ENCODE data around the gene DHDH. TPM values are rescaled to one million over a fixed set of nuclear protein-coding genes. Genes with fewer than 3 reads are reported as not detected.

Gene DHDH
- total and polyA plus RNA-seq, 2 of the 13 experiments (the other 11 are each of a cell fraction or from before 2014, with no cell fraction given), result 0.13 to 0.91 TPM

DNA sequence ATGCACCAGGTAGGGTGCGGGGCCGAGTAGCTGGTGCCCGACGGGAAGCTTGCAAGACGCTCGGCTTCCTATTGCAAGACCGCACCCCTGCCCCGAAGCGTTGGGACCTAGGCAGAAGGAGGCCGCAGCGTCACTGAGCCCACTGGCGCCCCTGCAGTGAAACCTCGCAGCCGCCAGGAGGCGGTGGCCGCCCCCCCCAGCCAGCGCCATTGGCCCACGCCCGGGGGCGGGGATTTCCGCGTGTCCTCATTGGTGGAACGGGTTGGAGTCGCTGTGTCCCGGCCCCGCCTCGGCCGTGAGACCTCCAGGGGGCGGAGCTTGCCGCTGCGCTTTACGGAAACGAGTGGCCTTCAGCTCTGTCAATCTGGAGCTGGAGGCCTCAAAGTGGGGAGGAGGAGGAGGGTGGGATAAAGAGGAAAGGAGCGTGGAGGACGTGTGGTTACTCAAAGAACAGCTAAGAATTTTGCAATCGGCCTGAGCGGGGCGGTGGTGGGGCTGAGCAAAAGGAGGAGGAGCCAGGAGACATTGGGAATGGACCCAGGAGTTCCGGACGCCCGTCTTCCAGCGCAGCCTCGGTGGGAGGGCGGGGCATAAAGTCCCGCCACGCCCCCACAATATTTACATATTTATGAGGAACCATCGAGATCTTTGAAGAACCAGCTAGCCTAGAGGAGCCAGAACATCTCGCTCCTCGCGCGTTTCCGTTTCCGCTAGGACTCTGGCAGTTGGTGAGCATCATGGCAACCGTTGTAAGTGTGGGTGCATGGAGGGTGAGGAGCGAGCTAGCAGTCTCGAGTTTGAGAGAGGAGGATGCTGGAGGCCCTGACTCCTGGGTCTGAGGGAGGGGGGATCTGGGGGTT is 59.9 kb downstream of the DHDH start, which contains the start of the genes GYS1 and RUVBL2 (continued):
- TF ChIP-seq, protein P1, sequence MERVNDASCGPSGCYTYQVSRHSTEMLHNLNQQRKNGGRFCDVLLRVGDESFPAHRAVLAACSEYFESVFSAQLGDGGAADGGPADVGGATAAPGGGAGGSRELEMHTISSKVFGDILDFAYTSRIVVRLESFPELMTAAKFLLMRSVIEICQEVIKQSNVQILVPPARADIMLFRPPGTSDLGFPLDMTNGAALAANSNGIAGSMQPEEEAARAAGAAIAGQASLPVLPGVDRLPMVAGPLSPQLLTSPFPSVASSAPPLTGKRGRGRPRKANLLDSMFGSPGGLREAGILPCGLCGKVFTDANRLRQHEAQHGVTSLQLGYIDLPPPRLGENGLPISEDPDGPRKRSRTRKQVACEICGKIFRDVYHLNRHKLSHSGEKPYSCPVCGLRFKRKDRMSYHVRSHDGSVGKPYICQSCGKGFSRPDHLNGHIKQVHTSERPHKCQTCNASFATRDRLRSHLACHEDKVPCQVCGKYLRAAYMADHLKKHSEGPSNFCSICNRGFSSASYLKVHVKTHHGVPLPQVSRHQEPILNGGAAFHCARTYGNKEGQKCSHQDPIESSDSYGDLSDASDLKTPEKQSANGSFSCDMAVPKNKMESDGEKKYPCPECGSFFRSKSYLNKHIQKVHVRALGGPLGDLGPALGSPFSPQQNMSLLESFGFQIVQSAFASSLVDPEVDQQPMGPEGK (CRISPR knock-in tag; IDR thresholded peaks at IDR 0.05), result peak; percentile 64
- TF ChIP-seq, protein P2, sequence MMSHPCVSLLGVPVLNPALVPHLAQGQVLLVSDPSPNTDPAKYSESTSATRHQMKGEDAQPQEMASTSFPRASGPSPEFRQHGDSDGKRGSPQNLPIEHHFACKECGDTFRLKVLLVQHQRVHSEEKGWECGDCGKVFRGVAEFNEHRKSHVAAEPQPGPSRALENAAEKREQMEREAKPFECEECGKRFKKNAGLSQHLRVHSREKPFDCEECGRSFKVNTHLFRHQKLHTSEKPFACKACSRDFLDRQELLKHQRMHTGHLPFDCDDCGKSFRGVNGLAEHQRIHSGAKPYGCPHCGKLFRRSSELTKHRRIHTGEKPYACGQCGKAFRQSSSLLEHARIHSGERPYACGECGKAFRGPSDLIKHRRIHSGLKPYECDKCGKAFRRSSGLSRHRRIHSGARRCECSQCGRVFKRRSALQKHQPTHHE (CRISPR knock-in tag; IDR thresholded peaks at IDR 0.05; ENCODE audit: borderline replicate concordance), result peak; percentile 85
- TF ChIP-seq PHF8 (CRISPR knock-in tag; IDR thresholded peaks at IDR 0.05) (peak; percentile 60), TOPORS (CRISPR knock-in tag; IDR thresholded peaks at IDR 0.05) (no peak), MTF1 (CRISPR knock-in tag; IDR thresholded peaks at IDR 0.05) (no peak), REPIN1 (CRISPR knock-in tag; IDR thresholded peaks at IDR 0.05; ENCODE audit: borderline replicate concordance, low read depth) (no peak), ZNF569 (CRISPR knock-in tag; IDR thresholded peaks at IDR 0.05; ENCODE audit: borderline replicate concordance) (no peak), ZNF510 (CRISPR knock-in tag; IDR thresholded peaks at IDR 0.05; ENCODE audit: low read depth) (no peak), NCOR1 (IDR thresholded peaks at IDR 0.05; ENCODE audit: borderline replicate concordance, low read length) (peak; percentile 40; the same call in 1 of the 2 replicates), CHD4 (IDR thresholded peaks at IDR 0.05; ENCODE audit: borderline replicate concordance, low read length) (0 out of 2 replicates have a peak, but pooled peaks have one; percentile 56), NCOA1 (CRISPR knock-in tag; IDR thresholded peaks at IDR 0.05) (no peak), PRMT3 (CRISPR knock-in tag; IDR thresholded peaks at IDR 0.05; ENCODE audit: borderline replicate concordance, low read depth) (no peak), ZNF232 (CRISPR knock-in tag; IDR thresholded peaks at IDR 0.05; ENCODE audit: borderline replicate concordance) (no peak), ZNF839 (CRISPR knock-in tag; IDR thresholded peaks at IDR 0.05; ENCODE audit: borderline replicate concordance) (no peak), HIVEP1 (CRISPR knock-in tag; IDR thresholded peaks at IDR 0.05) (0 out of 2 replicates have a peak, but pooled peaks have one; percentile 14)
- TF ChIP-seq, protein P3, sequence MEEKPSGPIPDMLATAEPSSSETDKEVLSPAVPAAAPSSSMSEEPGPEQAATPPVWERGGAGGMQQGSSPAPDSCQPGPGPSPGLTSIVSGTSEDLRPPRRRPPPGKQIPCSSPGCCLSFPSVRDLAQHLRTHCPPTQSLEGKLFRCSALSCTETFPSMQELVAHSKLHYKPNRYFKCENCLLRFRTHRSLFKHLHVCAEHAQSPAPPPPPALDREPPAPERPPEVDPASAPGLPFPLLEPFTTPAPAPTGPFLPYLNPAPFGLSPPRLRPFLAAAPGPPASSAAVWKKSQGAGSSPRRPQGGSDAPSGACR (CRISPR knock-in tag; IDR thresholded peaks at IDR 0.05), result peak; percentile 84; the same call in 1 of the 2 replicates
- TF ChIP-seq, protein P4, sequence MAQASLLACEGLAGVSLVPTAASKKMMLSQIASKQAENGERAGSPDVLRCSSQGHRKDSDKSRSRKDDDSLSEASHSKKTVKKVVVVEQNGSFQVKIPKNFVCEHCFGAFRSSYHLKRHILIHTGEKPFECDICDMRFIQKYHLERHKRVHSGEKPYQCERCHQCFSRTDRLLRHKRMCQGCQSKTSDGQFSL (CRISPR knock-in tag; IDR thresholded peaks at IDR 0.05), result peak; percentile 100
- TF ChIP-seq, protein P5, sequence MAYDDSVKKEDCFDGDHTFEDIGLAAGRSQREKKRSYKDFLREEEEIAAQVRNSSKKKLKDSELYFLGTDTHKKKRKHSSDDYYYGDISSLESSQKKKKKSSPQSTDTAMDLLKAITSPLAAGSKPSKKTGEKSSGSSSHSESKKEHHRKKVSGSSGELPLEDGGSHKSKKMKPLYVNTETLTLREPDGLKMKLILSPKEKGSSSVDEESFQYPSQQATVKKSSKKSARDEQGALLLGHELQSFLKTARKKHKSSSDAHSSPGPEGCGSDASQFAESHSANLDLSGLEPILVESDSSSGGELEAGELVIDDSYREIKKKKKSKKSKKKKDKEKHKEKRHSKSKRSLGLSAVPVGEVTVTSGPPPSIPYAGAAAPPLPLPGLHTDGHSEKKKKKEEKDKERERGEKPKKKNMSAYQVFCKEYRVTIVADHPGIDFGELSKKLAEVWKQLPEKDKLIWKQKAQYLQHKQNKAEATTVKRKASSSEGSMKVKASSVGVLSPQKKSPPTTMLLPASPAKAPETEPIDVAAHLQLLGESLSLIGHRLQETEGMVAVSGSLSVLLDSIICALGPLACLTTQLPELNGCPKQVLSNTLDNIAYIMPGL (CRISPR knock-in tag; IDR thresholded peaks at IDR 0.05; ENCODE audit: borderline replicate concordance in 1 of 2, low read depth in 1 of 2), result peak; percentile 92 to 95
